B cell (primary cell): ENCODE data around the gene ALG2. TPM values are rescaled to one million over a fixed set of nuclear protein-coding genes. Genes with fewer than 3 reads are reported as not detected.
A peak's percentile ranks its signal among the peaks of the same experiment; 100 is the strongest.

Experiments
- ATAC-seq: fragments of 200-7000 bp; cut with Tn5 transposase; one replicate; pipeline ENCODE4 v1.10.0; 2021; ENCODE audit warnings: low read depth, mild to moderate bottlenecking, moderate number of reproducible peaks, moderate library complexity
- CTCF ChIA-PET: fragments of 350-600 bp; sonication (Branson Sonifier 250); formaldehyde crosslinking; loops from one replicate; lab custom pipeline; 2021; ENCODE audit warnings: antibody characterized with exemption, inconsistent platforms; lab: Charles Lee
- POLR2A ChIA-PET: fragments of 350-600 bp; sonication (Branson Sonifier 250); formaldehyde crosslinking; loops from one replicate; lab custom pipeline; 2021; ENCODE audit warnings: antibody characterized with exemption; lab: Charles Lee
- DNase-seq: peaks from one replicate; pipeline ENCODE4 v3.0.0; 2013
- H2AFZ ChIP-seq: 2 replicates; pipeline ENCODE4 v1.6.1; 2012; ENCODE audit warnings: mild to moderate bottlenecking, low read depth, low read length; ENCODE audit not compliant: insufficient read depth, poor library complexity, severe bottlenecking
- H3K27ac ChIP-seq, 2 donors: 1 replicate in 1 of 2; 2 replicates in 1 of 2; pipeline ENCODE4 v1.5.1; 2012 to 2013; ENCODE audit warnings: low read length in 2 of 2, mild to moderate bottlenecking in 2 of 2, moderate library complexity in 1 of 2
- H3K27me3 ChIP-seq, 4 experiments: fragments of 200-600 bp in 1 of 4; sonication (generic) in 1 of 4; replicated peaks in 1 of 4; 1 replicate in 2 of 4; 2 replicates in 2 of 4; pipeline versions ENCODE4 v1.6.1 to v1.7.0; 2013 to 2016; ENCODE audit warnings: low read length in 3 of 4, mild to moderate bottlenecking in 2 of 4, mixed read lengths in 1 of 4, moderate library complexity in 1 of 4; ENCODE audit not compliant: insufficient read depth in 4 of 4, control insufficient read depth in 3 of 4; ENCODE audit errors: control extremely low read depth in 1 of 4
- H3K36me3 ChIP-seq, 2 experiments: replicated peaks in 1 of 2; 1 replicate in 1 of 2; 2 replicates in 1 of 2; pipeline versions ENCODE4 v1.6.1 to v1.7.1; 2013; ENCODE audit warnings: low read length in 1 of 2; ENCODE audit not compliant: insufficient read depth in 2 of 2, control insufficient read depth in 1 of 2; ENCODE audit errors: control extremely low read depth in 1 of 2, extremely low read depth in 1 of 2
- H3K4me1 ChIP-seq, 2 donors: fragments of 200-600 bp in 1 of 2; sonication (generic) in 1 of 2; 1 replicate in 1 of 2; 2 replicates in 1 of 2; pipeline versions ENCODE4 v1.5.1 to v1.6.1; 2013 to 2017; ENCODE audit warnings: low read length in 2 of 2; ENCODE audit not compliant: control insufficient read depth in 2 of 2, insufficient read depth in 2 of 2
- H3K4me2 ChIP-seq: replicated peaks from 2 replicates; pipeline ENCODE3; 2012; ENCODE audit warnings: mild to moderate bottlenecking, low read depth, low read length; ENCODE audit not compliant: poor library complexity, severe bottlenecking
- H3K4me3 ChIP-seq, 5 experiments: fragments of 200-600 bp in 1 of 5; sonication (generic) in 1 of 5; 1 replicate in 3 of 5; 2 replicates in 2 of 5; pipeline versions ENCODE4 v1.5.1 to v1.7.0; 2011 to 2016; ENCODE audit warnings: low read length in 4 of 5, mild to moderate bottlenecking in 4 of 5, low read depth in 2 of 5, control low read depth in 1 of 5, moderate library complexity in 1 of 5; ENCODE audit not compliant: insufficient read depth in 1 of 5; ENCODE audit errors: control extremely low read depth in 1 of 5, extremely low read depth in 1 of 5
- H3K79me2 ChIP-seq: fragments of 200-600 bp; sonication (generic); one replicate; pipeline ENCODE4 v1.6.0; 2016; ENCODE audit warnings: low read length; ENCODE audit not compliant: control insufficient read depth, insufficient read depth
- H3K9ac ChIP-seq: fragments of 200-600 bp; sonication (generic); 2 replicates; pipeline ENCODE4 v1.6.1; 2017; ENCODE audit warnings: mild to moderate bottlenecking, low read length, moderate library complexity
- H3K9me3 ChIP-seq, 3 donors: one replicate each; pipeline versions ENCODE4 v1.6.1 to v1.7.1; 2013; ENCODE audit warnings: low read length in 2 of 3; ENCODE audit not compliant: control insufficient read depth in 2 of 3, insufficient read depth in 1 of 3; ENCODE audit errors: control extremely low read depth in 1 of 3
- H4K20me1 ChIP-seq: 2 replicates; pipeline ENCODE4 v1.6.0; 2012; ENCODE audit warnings: mild to moderate bottlenecking, low read length; ENCODE audit not compliant: insufficient read depth, control insufficient read depth, poor library complexity, severe bottlenecking
- H3K27ac Mint-ChIP-seq: one replicate; pipeline ENCODE4 v1.8.0; 2021; ENCODE audit warnings: mixed read lengths
- H3K27me3 Mint-ChIP-seq: one replicate; pipeline ENCODE4 v1.8.0; 2021; ENCODE audit warnings: mixed read lengths
- H3K4me1 Mint-ChIP-seq: one replicate; pipeline ENCODE4 v1.8.0; 2021; ENCODE audit warnings: mixed read lengths
- H3K4me3 Mint-ChIP-seq: one replicate; pipeline ENCODE4 v1.8.0; 2021; ENCODE audit warnings: mixed read lengths
- H3K9me3 Mint-ChIP-seq: one replicate; pipeline ENCODE4 v1.8.0; 2022; ENCODE audit warnings: mixed read lengths; ENCODE audit not compliant: insufficient read depth
- EZH2 ChIP-seq: IDR thresholded peaks from 2 replicates; pipeline ENCODE4 v1.6.1; 2012; ENCODE audit warnings: borderline replicate concordance, low read depth, mild to moderate bottlenecking, moderate library complexity, low read length; ENCODE audit not compliant: insufficient read depth, poor library complexity, severe bottlenecking
- WGBS: methylation state at CpG from one replicate; pipeline ENCODE4 v1.1.5; 2013; ENCODE audit warnings: missing lambda C conversion rate; ENCODE audit not compliant: insufficient coverage; 5-methylcytosine and 5-hydroxymethylcytosine counted together
- intact Hi-C: fragments of 100-400 bp; cut with micrococcal nuclease; formaldehyde crosslinking; loops from one replicate; pipeline ENCODE4 v1.10.0; 2022
- polyA plus RNA-seq: library from polyadenylated mRNA; depleted of rRNA; stranded (reverse); fragments of >200 nt; gene quantifications from 2 replicates; pipeline ENCODE4 v1.2.3, GENCODE V29; 2012
- total RNA-seq, 2 donors: library from RNA; stranded (reverse); fragments of 120-200 nt in 1 of 2; gene quantifications; 1 replicate in 1 of 2; 2 replicates in 1 of 2; pipeline versions ENCODE4 v1.2.3 to v1.2.4, GENCODE V29; 2013 to 2022
- TF ChIP-seq, protein P1 (sequence below): fragments of 200-600 bp; IDR thresholded peaks from one replicate; pipeline ENCODE4 v1.8.0; 2022; ENCODE audit warnings: antibody characterized with exemption, mild to moderate bottlenecking

ALG2 gene
- total and polyA plus RNA-seq, 2 donors (not counting 1 experiment from before 2014, with no cell fraction given) = 14.3 to 46.3 TPM

DNA sequence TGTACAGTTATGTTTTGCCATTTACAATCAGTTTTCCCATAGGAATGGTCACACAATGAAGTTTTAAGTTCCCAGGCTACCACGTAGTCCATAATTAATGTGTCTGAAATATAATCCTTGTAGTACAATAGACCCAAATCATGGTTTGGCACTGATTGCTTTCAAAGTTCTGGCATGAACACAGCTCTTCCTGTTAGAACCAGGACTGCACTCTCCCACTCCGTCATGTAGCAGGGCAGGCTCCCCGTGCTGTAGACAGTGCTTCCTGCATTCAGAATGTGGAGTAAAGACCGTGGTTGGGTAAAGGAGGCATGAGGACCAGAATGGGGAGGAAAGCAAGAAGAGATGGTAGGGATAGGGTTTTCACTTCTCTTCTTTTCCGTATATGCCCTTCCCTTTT, 4.3 kb upstream of the ALG2 start:
- no CpG with 5 or more reads among the region's 5 CpGs for WGBS
- H3K27ac ChIP-seq = no peak overlapping the region
- DNase-seq (no peak), ATAC-seq (no peak)
- H3K4me3 Mint-ChIP-seq = no peak overlapping the region
- no peak overlapping the region for H3K9ac ChIP-seq
- no peaks in the 10 kb centered on the region for H3K9me3 Mint-ChIP-seq
- H3K9me3 ChIP-seq = no peaks in the 10 kb centered on the region
- H2AFZ ChIP-seq = no peak overlapping the region
- CTCF ChIA-PET = interaction anchor here (0.8 kb wide), 1 partner anchor 67 kb away, joined by 3 read pairs; no protein-coding TSS in a partner anchor
- intact Hi-C loops = loop anchor here (10.0 kb wide), 1 partner anchor 61 kb away; no protein-coding TSS in a partner anchor
- no peak overlapping the region for H3K4me2 ChIP-seq
- peaks cover 13 to 40% of the 10 kb centered on the region in 2 experiments for H3K36me3 ChIP-seq
- peaks cover 45% of the 10 kb centered on the region for H4K20me1 ChIP-seq
- no peak overlapping the region for H3K27ac Mint-ChIP-seq
- no peaks in the 10 kb centered on the region for H3K27me3 Mint-ChIP-seq
- H3K79me2 ChIP-seq = peaks cover 53% of the 10 kb centered on the region
- H3K4me1 Mint-ChIP-seq = peaks cover 43% of the 10 kb centered on the region
- no peak for TF ChIP-seq EZH2
- TF ChIP-seq, protein P1, sequence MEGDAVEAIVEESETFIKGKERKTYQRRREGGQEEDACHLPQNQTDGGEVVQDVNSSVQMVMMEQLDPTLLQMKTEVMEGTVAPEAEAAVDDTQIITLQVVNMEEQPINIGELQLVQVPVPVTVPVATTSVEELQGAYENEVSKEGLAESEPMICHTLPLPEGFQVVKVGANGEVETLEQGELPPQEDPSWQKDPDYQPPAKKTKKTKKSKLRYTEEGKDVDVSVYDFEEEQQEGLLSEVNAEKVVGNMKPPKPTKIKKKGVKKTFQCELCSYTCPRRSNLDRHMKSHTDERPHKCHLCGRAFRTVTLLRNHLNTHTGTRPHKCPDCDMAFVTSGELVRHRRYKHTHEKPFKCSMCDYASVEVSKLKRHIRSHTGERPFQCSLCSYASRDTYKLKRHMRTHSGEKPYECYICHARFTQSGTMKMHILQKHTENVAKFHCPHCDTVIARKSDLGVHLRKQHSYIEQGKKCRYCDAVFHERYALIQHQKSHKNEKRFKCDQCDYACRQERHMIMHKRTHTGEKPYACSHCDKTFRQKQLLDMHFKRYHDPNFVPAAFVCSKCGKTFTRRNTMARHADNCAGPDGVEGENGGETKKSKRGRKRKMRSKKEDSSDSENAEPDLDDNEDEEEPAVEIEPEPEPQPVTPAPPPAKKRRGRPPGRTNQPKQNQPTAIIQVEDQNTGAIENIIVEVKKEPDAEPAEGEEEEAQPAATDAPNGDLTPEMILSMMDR = no peak
- H3K27me3 ChIP-seq = no peaks in the 10 kb centered on the region
- H3K4me1 ChIP-seq = peaks cover 18 to 28% of the 10 kb centered on the region in 2 donors
- H3K4me3 ChIP-seq = no peak overlapping the region
- POLR2A ChIA-PET = no interaction called here

DNA sequence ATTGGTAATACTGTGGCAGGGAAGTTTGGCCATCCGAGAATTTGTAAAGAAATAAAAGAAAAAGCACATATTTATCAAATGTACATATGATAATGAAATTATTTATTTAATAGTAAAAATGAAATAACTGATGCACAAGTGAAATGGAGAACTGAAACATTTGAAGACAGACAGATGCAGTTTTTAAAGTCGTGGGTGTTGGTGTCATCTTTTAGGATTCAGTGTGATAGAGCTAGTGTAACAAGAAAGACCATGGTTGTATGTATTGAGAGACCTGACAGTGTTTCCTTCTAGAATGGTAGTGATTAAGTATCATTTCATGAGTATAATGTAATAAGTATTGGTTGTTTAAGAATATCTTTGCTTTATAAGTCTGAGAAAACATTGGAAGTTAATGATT, 2.7 kb upstream of the ALG2 start:
- Histone ChIP-seq H3K27ac (peak overlapping the region in 1 of 2 donors; percentile 29), H3K27me3 (no peaks in the 10 kb centered on the region), H4K20me1 (peaks cover 53% of the 10 kb centered on the region), H3K4me2 (peak overlapping the region; percentile 2), H2AFZ (no peak overlapping the region), H3K9me3 (no peaks in the 10 kb centered on the region), H3K36me3 (peaks cover 8 to 24% of the 10 kb centered on the region in 2 experiments), H3K4me3 (no peak overlapping the region), H3K4me1 (peaks cover 29 to 43% of the 10 kb centered on the region in 2 donors), H3K79me2 (peaks cover 68% of the 10 kb centered on the region), H3K9ac (no peak overlapping the region)
- H3K27me3 Mint-ChIP-seq = no peaks in the 10 kb centered on the region
- ChIA-PET POLR2A (interaction anchor here (0.6 kb wide), 1 partner anchor 22 kb away, joined by 3 read pairs; no protein-coding TSS in a partner anchor), CTCF (interaction anchor here (0.5 kb wide), 1 partner anchor 21 kb away, joined by 3 read pairs; no protein-coding TSS in a partner anchor)
- TF ChIP-seq EZH2 = no peak
- TF ChIP-seq, protein P1 = no peak
- H3K4me1 Mint-ChIP-seq = peaks cover 57% of the 10 kb centered on the region
- ATAC-seq (no peak), DNase-seq (no peak)
- intact Hi-C loops = loop anchor here (5.0 to 10.0 kb wide), 2 partner anchors 60 to 1128 kb away; partner anchors contain the start of gene TEX10
- 0% methylated on average over 1 of the region's 2 CpGs for WGBS
- H3K4me3 Mint-ChIP-seq = peak overlapping the region; percentile 95
- H3K9me3 Mint-ChIP-seq = no peaks in the 10 kb centered on the region
- H3K27ac Mint-ChIP-seq = peak overlapping the region; percentile 64
